ENCODE data around the gene ZNF274.
"Not testable (repeated sequence)": the region's sequence is repeated elsewhere in the genome, so short reads cannot be mapped to it uniquely, and the experiment has no call there.

ZNF274 gene

GRCh38 chr19:58182989-58183816 is at the start of gene ZNF274:
TSS of gene ZNF274 (plus strand) at chr19:58183061. CDS start at chr19:58183966, 905 bp downstream.
- DNase-seq: peak; percentile 95

GRCh38 chr19:58134244-58134643 is 48.6 kb upstream of the ZNF274 start:
- DNase-seq: no peak

- DNase-seq: no peak
These were observed 37.0 kb upstream of the ZNF274 start for GRCh38 chr19:58145849-58146248.

- not testable (repeated sequence) for DNase-seq
These were observed 35.4 kb upstream of the ZNF274 start for GRCh38 chr19:58147475-58147874.

GRCh38 chr19:58150328-58150921 is 32.4 kb upstream of the ZNF274 start, which contains the start of gene ZNF329:
TSS of gene ZNF329 (minus strand) at chr19:58150789. CDS start at chr19:58129503, 21,286 bp downstream.
- peak; percentile 92 for DNase-seq

GRCh38 chr19:58153386-58153785 is 29.5 kb upstream of the ZNF274 start:
- no peak for DNase-seq

- peak; percentile 1 for DNase-seq
These were observed 28.6 kb upstream of the ZNF274 start for GRCh38 chr19:58154287-58154678.

- peak; percentile 96 for DNase-seq
These were observed 27.9 kb upstream of the ZNF274 start for GRCh38 chr19:58154679-58155648.

- DNase-seq: no peak
These were observed 25.7 kb upstream of the ZNF274 start for GRCh38 chr19:58157045-58157728.

GRCh38 chr19:58166268-58166667 is 16.6 kb upstream of the ZNF274 start:
- no peak for DNase-seq

- DNase-seq: no peak
These were observed 16.1 kb upstream of the ZNF274 start for GRCh38 chr19:58166708-58167280.

GRCh38 chr19:58170860-58171259 is 12.0 kb upstream of the ZNF274 start:
- no peak for DNase-seq

GRCh38 chr19:58181902-58182576 is 822 bp upstream of the ZNF274 start:
- peak; percentile 69 for DNase-seq

GRCh38 chr19:58182577-58182988 is 278 bp upstream of the ZNF274 start:
- peak; percentile 92 for DNase-seq

GRCh38 chr19:58183817-58184215 is 955 bp downstream of the ZNF274 start:
- peak; percentile 74 for DNase-seq

GRCh38 chr19:58196901-58197616 is 14.2 kb downstream of the ZNF274 start:
- DNase-seq: peak; percentile 15

- no peak for DNase-seq
These were observed 21.1 kb downstream of the ZNF274 start for GRCh38 chr19:58203814-58204475.

GRCh38 chr19:58204566-58204965 is 21.7 kb downstream of the ZNF274 start:
- no peak for DNase-seq

GRCh38 chr19:58209577-58209976 is 26.7 kb downstream of the ZNF274 start:
- DNase-seq: no peak
